Fibroblast of lung (primary cell): Measurements from ENCODE around the gene AKTIP. TPM values are rescaled to one million over a fixed set of nuclear protein-coding genes. Genes with fewer than 3 reads are reported as not detected.

ENCODE experiments used
- DNase-seq, 2 donors: peaks; one replicate each; pipeline versions ENCODE4 v3.0.0 to v3.0.0-alpha.2; 2010; ENCODE audit warnings: low read depth in 2 of 2
- H2AFZ ChIP-seq: 2 replicates; pipeline ENCODE4 v1.5.1; 2012; ENCODE audit warnings: low read length, control low read depth, inconsistent platforms
- H3K27ac ChIP-seq: 2 replicates; pipeline ENCODE4 v1.5.1; 2011; ENCODE audit warnings: low read length, control low read depth; ENCODE audit not compliant: insufficient read depth
- H3K27me3 ChIP-seq: 2 replicates; pipeline ENCODE4 v1.5.1; 2011; ENCODE audit warnings: mild to moderate bottlenecking, low read length; ENCODE audit not compliant: control insufficient read depth, insufficient read depth
- H3K36me3 ChIP-seq: 2 replicates; pipeline ENCODE4 v1.5.1; 2011; ENCODE audit warnings: low read length; ENCODE audit not compliant: control insufficient read depth, insufficient read depth
- H3K4me1 ChIP-seq: 2 replicates; pipeline ENCODE4 v1.5.1; 2011; ENCODE audit warnings: low read length; ENCODE audit not compliant: control insufficient read depth, insufficient read depth; ENCODE audit errors: extremely low read depth
- H3K4me2 ChIP-seq: 2 replicates; pipeline ENCODE4 v1.5.1; 2011; ENCODE audit warnings: low read length, control low read depth; ENCODE audit not compliant: insufficient read depth; ENCODE audit errors: extremely low read depth
- H3K4me3 ChIP-seq, 4 experiments: fragments of 200-600 bp in 1 of 4; sonication (generic) in 1 of 4; replicated peaks in 1 of 4; 2 replicates each; pipeline ENCODE4 v1.5.1; 2011 to 2016; ENCODE audit warnings: low read length in 4 of 4, low read depth in 3 of 4, mild to moderate bottlenecking in 3 of 4, control low read depth in 2 of 4, inconsistent platforms in 1 of 4, mixed read lengths in 1 of 4; ENCODE audit not compliant: insufficient read depth in 1 of 4; ENCODE audit errors: control extremely low read depth in 1 of 4
- H3K79me2 ChIP-seq: 2 replicates; pipeline ENCODE4 v1.5.1; 2012; ENCODE audit warnings: mild to moderate bottlenecking, low read length, inconsistent platforms; ENCODE audit not compliant: control insufficient read depth, insufficient read depth
- H3K9ac ChIP-seq: 2 replicates; pipeline ENCODE4 v1.5.1; 2011; ENCODE audit warnings: mild to moderate bottlenecking, low read length, control low read depth; ENCODE audit not compliant: insufficient read depth
- H3K9me3 ChIP-seq: 2 replicates; pipeline ENCODE4 v1.5.1; 2012; ENCODE audit warnings: low read depth, low read length; ENCODE audit not compliant: control insufficient read depth, insufficient read depth
- H4K20me1 ChIP-seq: 2 replicates; pipeline ENCODE4 v1.5.1; 2011; ENCODE audit warnings: low read length; ENCODE audit not compliant: control insufficient read depth, insufficient read depth; ENCODE audit errors: extremely low read depth
- EZH2 ChIP-seq: IDR thresholded peaks from 2 replicates; pipeline ENCODE4 v1.5.1; 2012; ENCODE audit warnings: low read length, control low read depth, mild to moderate bottlenecking; ENCODE audit errors: missing control alignments
- polyA plus RNA-seq, 2 donors: library from polyadenylated mRNA; depleted of rRNA in 1 of 2; stranded (reverse) in 1 of 2; unstranded in 1 of 2; fragments of >200 nt; gene quantifications; 2 replicates each; pipeline ENCODE4 v1.2.1, GENCODE V29; 2011 to 2012; ENCODE audit warnings: missing spikeins in 1 of 2
- total RNA-seq: library from RNA; depleted of rRNA; stranded (reverse); fragments of >200 nt; gene quantifications from 2 replicates; pipeline ENCODE4 v1.2.1, GENCODE V29; 2014
- TF ChIP-seq, protein P1 (sequence below), 2 donors: IDR thresholded peaks in 1 of 2; conservative IDR thresholded peaks in 1 of 2; 1 replicate in 1 of 2; 2 replicates in 1 of 2; pipeline ENCODE4 v1.5.1; 2011 to 2012; ENCODE audit warnings: low read length in 2 of 2, control low read depth in 1 of 2, inconsistent platforms in 1 of 2, low read depth in 1 of 2, mild to moderate bottlenecking in 1 of 2

Gene AKTIP
- total and polyA plus RNA-seq, 2 donors (not counting 1 experiment from before 2014, with no cell fraction given): 21.3 to 28.0 TPM

DNA sequence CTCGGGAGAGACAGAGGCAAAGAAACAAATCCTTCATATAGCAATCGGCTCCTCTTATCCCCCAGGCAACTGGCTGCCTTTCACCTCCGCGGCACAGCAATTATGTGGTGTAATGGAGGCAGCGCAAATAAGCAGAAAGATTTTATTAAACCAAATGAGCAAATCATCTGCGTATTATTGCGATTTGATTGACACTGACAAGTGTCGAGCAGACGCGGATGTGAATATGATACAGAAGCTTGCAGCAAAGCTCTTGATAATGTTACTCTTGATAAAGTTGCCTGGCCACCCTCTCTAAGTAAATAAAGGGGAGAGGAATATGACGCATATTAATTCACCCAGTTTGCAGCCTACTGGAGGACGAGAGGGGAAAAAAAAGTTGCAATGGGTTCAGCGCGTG, 26.5 kb upstream of the AKTIP start:
- Histone ChIP-seq H2AFZ (no peak overlapping the region), H3K4me1 (no peaks in the 10 kb centered on the region), H3K4me2 (no peak overlapping the region), H3K79me2 (no peaks in the 10 kb centered on the region), H3K9ac (no peak overlapping the region), H3K4me3 (no peak overlapping the region), H4K20me1 (no peaks in the 10 kb centered on the region), H3K27me3 (no peaks in the 10 kb centered on the region), H3K36me3 (no peaks in the 10 kb centered on the region), H3K27ac (no peak overlapping the region), H3K9me3 (no peaks in the 10 kb centered on the region)
- no peak for TF ChIP-seq EZH2
- TF ChIP-seq, protein P1, sequence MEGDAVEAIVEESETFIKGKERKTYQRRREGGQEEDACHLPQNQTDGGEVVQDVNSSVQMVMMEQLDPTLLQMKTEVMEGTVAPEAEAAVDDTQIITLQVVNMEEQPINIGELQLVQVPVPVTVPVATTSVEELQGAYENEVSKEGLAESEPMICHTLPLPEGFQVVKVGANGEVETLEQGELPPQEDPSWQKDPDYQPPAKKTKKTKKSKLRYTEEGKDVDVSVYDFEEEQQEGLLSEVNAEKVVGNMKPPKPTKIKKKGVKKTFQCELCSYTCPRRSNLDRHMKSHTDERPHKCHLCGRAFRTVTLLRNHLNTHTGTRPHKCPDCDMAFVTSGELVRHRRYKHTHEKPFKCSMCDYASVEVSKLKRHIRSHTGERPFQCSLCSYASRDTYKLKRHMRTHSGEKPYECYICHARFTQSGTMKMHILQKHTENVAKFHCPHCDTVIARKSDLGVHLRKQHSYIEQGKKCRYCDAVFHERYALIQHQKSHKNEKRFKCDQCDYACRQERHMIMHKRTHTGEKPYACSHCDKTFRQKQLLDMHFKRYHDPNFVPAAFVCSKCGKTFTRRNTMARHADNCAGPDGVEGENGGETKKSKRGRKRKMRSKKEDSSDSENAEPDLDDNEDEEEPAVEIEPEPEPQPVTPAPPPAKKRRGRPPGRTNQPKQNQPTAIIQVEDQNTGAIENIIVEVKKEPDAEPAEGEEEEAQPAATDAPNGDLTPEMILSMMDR (conservative IDR thresholded peaks at IDR 0.05 in 1 of 2, IDR thresholded peaks at IDR 0.05 in 1 of 2; ENCODE audit: low read depth in 1 of 2, low read length in 2 of 2): no peak
- DNase-seq: no peak

DNA sequence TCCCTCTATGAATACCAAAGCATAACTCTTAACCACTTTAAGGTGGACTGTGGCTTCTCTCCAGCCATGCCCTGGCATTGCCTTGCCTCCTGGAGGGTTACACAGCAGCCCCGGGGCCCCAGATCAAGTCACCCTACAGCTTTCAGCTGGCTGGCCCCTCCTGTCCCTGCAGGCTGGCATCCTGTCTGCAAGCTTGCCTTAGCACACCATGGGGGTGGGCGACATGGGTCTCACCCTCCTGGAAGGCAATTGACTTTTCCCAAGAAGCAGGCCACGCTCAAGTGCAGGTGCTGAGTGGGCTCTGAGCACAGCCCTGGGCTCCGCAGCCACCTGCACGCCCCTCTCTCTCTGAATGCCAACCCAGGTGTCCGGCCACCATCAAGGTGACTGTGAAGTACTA, 25.8 kb upstream of the AKTIP start:
- Histone ChIP-seq H3K27me3 (no peaks in the 10 kb centered on the region), H3K4me1 (no peaks in the 10 kb centered on the region), H3K36me3 (no peaks in the 10 kb centered on the region), H3K79me2 (no peaks in the 10 kb centered on the region), H3K4me2 (no peak overlapping the region), H2AFZ (no peak overlapping the region), H4K20me1 (no peaks in the 10 kb centered on the region), H3K4me3 (no peak overlapping the region), H3K9me3 (no peaks in the 10 kb centered on the region), H3K27ac (no peak overlapping the region), H3K9ac (no peak overlapping the region)
- DNase-seq: no peak
- TF ChIP-seq, protein P1 (conservative IDR thresholded peaks at IDR 0.05 in 1 of 2, IDR thresholded peaks at IDR 0.05 in 1 of 2; ENCODE audit: low read depth in 1 of 2, low read length in 2 of 2): no peak
- TF ChIP-seq EZH2: no peak

DNA sequence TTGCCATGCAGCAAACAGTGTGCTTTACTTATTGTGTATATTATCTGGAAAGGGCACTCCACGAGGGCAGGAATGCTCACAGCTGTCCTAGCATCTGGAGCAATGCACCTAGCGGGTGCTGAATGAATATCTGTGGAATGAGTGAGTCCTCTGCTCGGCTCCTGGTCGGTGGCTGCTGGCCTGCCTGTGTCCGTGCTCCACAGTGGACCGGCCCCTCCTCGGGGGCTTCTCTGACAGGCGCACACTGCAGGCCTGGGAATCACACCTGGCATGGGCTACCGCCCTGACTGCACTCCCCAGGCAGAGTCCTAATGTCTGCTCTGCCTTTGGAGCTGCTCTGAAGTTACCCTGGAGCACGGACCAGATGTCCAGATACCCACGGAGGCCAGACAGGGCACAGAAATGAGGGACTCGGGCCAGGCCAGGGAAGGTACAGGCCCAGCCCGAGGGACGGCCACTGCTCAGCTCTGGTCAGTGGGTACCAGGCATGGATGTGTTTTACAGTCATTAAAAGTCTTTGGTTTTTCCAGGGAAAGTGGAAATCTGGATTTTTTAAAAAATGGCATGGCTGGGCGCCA, 21.1 kb upstream of the AKTIP start:
- Histone ChIP-seq H3K4me2 (no peak overlapping the region), H3K4me1 (no peaks in the 10 kb centered on the region), H3K4me3 (no peak overlapping the region), H2AFZ (no peak overlapping the region), H4K20me1 (no peaks in the 10 kb centered on the region), H3K9me3 (no peaks in the 10 kb centered on the region), H3K27ac (no peak overlapping the region), H3K79me2 (no peaks in the 10 kb centered on the region), H3K9ac (no peak overlapping the region), H3K36me3 (no peaks in the 10 kb centered on the region), H3K27me3 (no peaks in the 10 kb centered on the region)
- DNase-seq: no peak
- TF ChIP-seq, protein P1 (conservative IDR thresholded peaks at IDR 0.05 in 1 of 2, IDR thresholded peaks at IDR 0.05 in 1 of 2; ENCODE audit: low read depth in 1 of 2, low read length in 2 of 2): no peak
- no peak for TF ChIP-seq EZH2
